ENCODE measurements around the gene ADGRV1. TPM values are rescaled to one million over a fixed set of nuclear protein-coding genes. Genes with fewer than 3 reads are reported as not detected.

Gene ADGRV1
- total RNA-seq, 1 donor from 2014 or later = 0.69 TPM

GRCh38 chr5:90890180-90890579, 331.6 kb downstream of the ADGRV1 start:
- TF ChIP-seq, protein P1, sequence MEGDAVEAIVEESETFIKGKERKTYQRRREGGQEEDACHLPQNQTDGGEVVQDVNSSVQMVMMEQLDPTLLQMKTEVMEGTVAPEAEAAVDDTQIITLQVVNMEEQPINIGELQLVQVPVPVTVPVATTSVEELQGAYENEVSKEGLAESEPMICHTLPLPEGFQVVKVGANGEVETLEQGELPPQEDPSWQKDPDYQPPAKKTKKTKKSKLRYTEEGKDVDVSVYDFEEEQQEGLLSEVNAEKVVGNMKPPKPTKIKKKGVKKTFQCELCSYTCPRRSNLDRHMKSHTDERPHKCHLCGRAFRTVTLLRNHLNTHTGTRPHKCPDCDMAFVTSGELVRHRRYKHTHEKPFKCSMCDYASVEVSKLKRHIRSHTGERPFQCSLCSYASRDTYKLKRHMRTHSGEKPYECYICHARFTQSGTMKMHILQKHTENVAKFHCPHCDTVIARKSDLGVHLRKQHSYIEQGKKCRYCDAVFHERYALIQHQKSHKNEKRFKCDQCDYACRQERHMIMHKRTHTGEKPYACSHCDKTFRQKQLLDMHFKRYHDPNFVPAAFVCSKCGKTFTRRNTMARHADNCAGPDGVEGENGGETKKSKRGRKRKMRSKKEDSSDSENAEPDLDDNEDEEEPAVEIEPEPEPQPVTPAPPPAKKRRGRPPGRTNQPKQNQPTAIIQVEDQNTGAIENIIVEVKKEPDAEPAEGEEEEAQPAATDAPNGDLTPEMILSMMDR (conservative IDR thresholded peaks at IDR 0.05; ENCODE audit: low read depth, low read length) = no peak
- H3K4me3 ChIP-seq (ENCODE audit: low read depth, low read length) = no peak overlapping the region
- DNase-seq (ENCODE audit: low read depth) = no peak

- no peak overlapping the region for H3K4me3 ChIP-seq (ENCODE audit: low read depth, low read length)
- DNase-seq (ENCODE audit: low read depth) = no peak
- TF ChIP-seq, protein P1 (conservative IDR thresholded peaks at IDR 0.05; ENCODE audit: low read depth, low read length) = no peak
These were observed 336.3 kb downstream of the ADGRV1 start for GRCh38 chr5:90894866-90895420.

DNA sequence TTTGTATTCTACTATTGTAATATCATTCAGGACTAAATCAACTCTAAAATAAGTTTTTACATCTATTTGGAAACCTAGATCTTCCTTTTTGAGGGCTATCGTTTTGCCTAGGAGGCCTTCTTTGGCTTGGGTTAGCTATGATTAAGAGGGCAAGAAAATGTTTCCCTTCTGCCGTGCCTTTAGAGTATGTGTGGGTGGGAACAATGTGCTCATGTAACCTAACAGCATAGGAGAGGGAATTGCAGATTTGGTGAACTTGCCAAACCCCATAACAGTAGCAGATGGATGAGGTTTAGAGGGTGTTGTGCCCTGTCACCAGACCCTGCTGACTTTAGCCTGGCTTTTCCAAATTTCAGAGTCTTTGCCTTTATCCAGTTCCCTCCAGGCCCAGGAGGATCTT, 339.0 kb downstream of the ADGRV1 start:
- no peak overlapping the region for H3K4me3 ChIP-seq (ENCODE audit: low read depth, low read length)
- TF ChIP-seq, protein P1 (conservative IDR thresholded peaks at IDR 0.05; ENCODE audit: low read depth, low read length) = no peak
- DNase-seq (ENCODE audit: low read depth) = no peak

- no peak for DNase-seq (ENCODE audit: low read depth)
- no peak overlapping the region for H3K4me3 ChIP-seq (ENCODE audit: low read depth, low read length)
- TF ChIP-seq, protein P1 (conservative IDR thresholded peaks at IDR 0.05; ENCODE audit: low read depth, low read length) = no peak
These were observed 339.9 kb downstream of the ADGRV1 start for GRCh38 chr5:90898326-90899013.

DNA sequence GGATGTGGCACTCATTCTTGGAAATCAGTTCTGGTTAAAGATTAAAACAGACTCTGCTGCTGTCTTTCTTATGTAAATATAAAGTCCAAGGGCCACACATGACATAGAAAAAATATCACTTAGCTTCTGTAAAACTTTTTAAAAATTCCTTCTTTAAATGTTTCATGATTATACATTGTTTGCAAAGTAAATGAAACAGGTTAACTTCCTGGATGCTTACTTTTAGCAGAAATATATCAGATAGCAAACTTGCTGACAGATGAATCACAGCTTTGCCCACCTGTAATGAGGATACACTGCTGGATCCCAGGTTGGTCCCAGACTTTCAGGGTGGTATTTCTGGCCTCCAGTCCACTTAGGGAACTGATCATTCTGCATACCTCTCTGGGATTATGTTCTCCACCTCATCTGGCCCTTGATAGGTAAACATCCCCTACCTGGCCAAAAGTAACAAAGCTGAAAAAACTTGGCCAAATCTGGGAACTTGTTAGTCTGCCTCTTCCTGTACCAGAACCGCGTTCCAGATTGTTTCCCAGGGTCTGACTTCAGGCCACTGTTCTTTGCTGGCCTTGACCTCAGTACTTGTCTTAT, 340.5 kb downstream of the ADGRV1 start:
- H3K4me3 ChIP-seq (ENCODE audit: low read depth, low read length) = no peak overlapping the region
- TF ChIP-seq, protein P1 (conservative IDR thresholded peaks at IDR 0.05; ENCODE audit: low read depth, low read length) = no peak
- DNase-seq (ENCODE audit: low read depth) = no peak

- no peak for DNase-seq (ENCODE audit: low read depth)
- TF ChIP-seq, protein P1 (conservative IDR thresholded peaks at IDR 0.05; ENCODE audit: low read depth, low read length) = no peak
- no peak overlapping the region for H3K4me3 ChIP-seq (ENCODE audit: low read depth, low read length)
These were observed 342.7 kb downstream of the ADGRV1 start for GRCh38 chr5:90901261-90901660.
